Dedifferentiated amniotic fluid mesenchymal stem cell (primary cell): ENCODE results near the gene BCL7A.
"Not testable (repeated sequence)": the region's sequence is repeated elsewhere in the genome, so short reads cannot be mapped to it uniquely, and the experiment has no call there.

Experiments used
- DNase-seq: peaks from one replicate; pipeline ENCODE4 v3.0.0-alpha.2; 2016; ENCODE audit errors: extremely low spot score

Gene BCL7A

GRCh38 chr12:122026706-122027333, 5.1 kb downstream of the BCL7A start:
- DNase-seq = no peak

- DNase-seq = no peak
Measured at GRCh38 chr12:122028165-122028904, 6.7 kb downstream of the BCL7A start.

- DNase-seq = no peak
Measured at GRCh38 chr12:122028905-122029560, 7.3 kb downstream of the BCL7A start.

- DNase-seq = no peak
Measured at GRCh38 chr12:122029620-122030423, 8.1 kb downstream of the BCL7A start.

- DNase-seq = no peak
Measured at GRCh38 chr12:122030424-122031035, 8.8 kb downstream of the BCL7A start.

- DNase-seq = no peak
Measured at GRCh38 chr12:122031342-122032216, 9.9 kb downstream of the BCL7A start.

GRCh38 chr12:122032580-122032979, 10.9 kb downstream of the BCL7A start:
- no peak for DNase-seq

- DNase-seq = no peak
Measured at GRCh38 chr12:122035292-122035691, 13.6 kb downstream of the BCL7A start.

- no peak for DNase-seq
Measured at GRCh38 chr12:122036153-122036552, 14.5 kb downstream of the BCL7A start.

- no peak for DNase-seq
Measured at GRCh38 chr12:122040579-122041386, 19.1 kb downstream of the BCL7A start.

GRCh38 chr12:122041458-122041857, 19.8 kb downstream of the BCL7A start:
- not testable (repeated sequence) for DNase-seq

GRCh38 chr12:122042910-122043309, 21.2 kb downstream of the BCL7A start:
- DNase-seq = no peak

- no peak for DNase-seq
Measured at GRCh38 chr12:122043476-122043875, 21.8 kb downstream of the BCL7A start.

GRCh38 chr12:122045262-122045661, 23.6 kb downstream of the BCL7A start:
- DNase-seq = no peak

- no peak for DNase-seq
Measured at GRCh38 chr12:122046145-122046544, 24.5 kb downstream of the BCL7A start.

GRCh38 chr12:122048151-122048550, 26.5 kb downstream of the BCL7A start:
- no peak for DNase-seq

- no peak for DNase-seq
Measured at GRCh38 chr12:122049827-122050226, 28.1 kb downstream of the BCL7A start.

GRCh38 chr12:122050706-122051105, 29.0 kb downstream of the BCL7A start:
- DNase-seq = no peak

- no peak for DNase-seq
Measured at GRCh38 chr12:122051231-122051876, 29.7 kb downstream of the BCL7A start.
